Fibroblast of lung (primary cell): ENCODE results near the gene TUBD1. TPM values are rescaled to one million over a fixed set of nuclear protein-coding genes. Genes with fewer than 3 reads are reported as not detected.
"Not testable (repeated sequence)": the region's sequence is repeated elsewhere in the genome, so short reads cannot be mapped to it uniquely, and the experiment has no call there.

ENCODE experiments used
- DNase-seq, 2 donors: peaks; one replicate each; pipeline versions ENCODE4 v3.0.0 to v3.0.0-alpha.2; 2010; ENCODE audit warnings: low read depth in 2 of 2
- H2AFZ ChIP-seq: 2 replicates; pipeline ENCODE4 v1.5.1; 2012; ENCODE audit warnings: low read length, control low read depth, inconsistent platforms
- H3K27ac ChIP-seq: 2 replicates; pipeline ENCODE4 v1.5.1; 2011; ENCODE audit warnings: low read length, control low read depth; ENCODE audit not compliant: insufficient read depth
- H3K27me3 ChIP-seq: 2 replicates; pipeline ENCODE4 v1.5.1; 2011; ENCODE audit warnings: mild to moderate bottlenecking, low read length; ENCODE audit not compliant: control insufficient read depth, insufficient read depth
- H3K36me3 ChIP-seq: 2 replicates; pipeline ENCODE4 v1.5.1; 2011; ENCODE audit warnings: low read length; ENCODE audit not compliant: control insufficient read depth, insufficient read depth
- H3K4me1 ChIP-seq: 2 replicates; pipeline ENCODE4 v1.5.1; 2011; ENCODE audit warnings: low read length; ENCODE audit not compliant: control insufficient read depth, insufficient read depth; ENCODE audit errors: extremely low read depth
- H3K4me2 ChIP-seq: 2 replicates; pipeline ENCODE4 v1.5.1; 2011; ENCODE audit warnings: low read length, control low read depth; ENCODE audit not compliant: insufficient read depth; ENCODE audit errors: extremely low read depth
- H3K4me3 ChIP-seq, 4 experiments: fragments of 200-600 bp in 1 of 4; sonication (generic) in 1 of 4; replicated peaks in 1 of 4; 2 replicates each; pipeline ENCODE4 v1.5.1; 2011 to 2016; ENCODE audit warnings: low read length in 4 of 4, low read depth in 3 of 4, mild to moderate bottlenecking in 3 of 4, control low read depth in 2 of 4, inconsistent platforms in 1 of 4, mixed read lengths in 1 of 4; ENCODE audit not compliant: insufficient read depth in 1 of 4; ENCODE audit errors: control extremely low read depth in 1 of 4
- H3K79me2 ChIP-seq: 2 replicates; pipeline ENCODE4 v1.5.1; 2012; ENCODE audit warnings: mild to moderate bottlenecking, low read length, inconsistent platforms; ENCODE audit not compliant: control insufficient read depth, insufficient read depth
- H3K9ac ChIP-seq: 2 replicates; pipeline ENCODE4 v1.5.1; 2011; ENCODE audit warnings: mild to moderate bottlenecking, low read length, control low read depth; ENCODE audit not compliant: insufficient read depth
- H3K9me3 ChIP-seq: 2 replicates; pipeline ENCODE4 v1.5.1; 2012; ENCODE audit warnings: low read depth, low read length; ENCODE audit not compliant: control insufficient read depth, insufficient read depth
- H4K20me1 ChIP-seq: 2 replicates; pipeline ENCODE4 v1.5.1; 2011; ENCODE audit warnings: low read length; ENCODE audit not compliant: control insufficient read depth, insufficient read depth; ENCODE audit errors: extremely low read depth
- CTCF ChIP-seq, 2 donors: IDR thresholded peaks in 1 of 2; conservative IDR thresholded peaks in 1 of 2; 1 replicate in 1 of 2; 2 replicates in 1 of 2; pipeline ENCODE4 v1.5.1; 2011 to 2012; ENCODE audit warnings: low read length in 2 of 2, control low read depth in 1 of 2, inconsistent platforms in 1 of 2, low read depth in 1 of 2, mild to moderate bottlenecking in 1 of 2
- EZH2 ChIP-seq: IDR thresholded peaks from 2 replicates; pipeline ENCODE4 v1.5.1; 2012; ENCODE audit warnings: low read length, control low read depth, mild to moderate bottlenecking; ENCODE audit errors: missing control alignments
- polyA minus RNA-seq: library from RNA; depleted of rRNA, polyadenylated mRNA; stranded (reverse); fragments of >200 nt; gene quantifications from 2 replicates; pipeline ENCODE4 v1.2.3, GENCODE V29; 2011; ENCODE audit warnings: low replicate concordance
- polyA plus RNA-seq, 2 donors: library from polyadenylated mRNA; depleted of rRNA in 1 of 2; stranded (reverse) in 1 of 2; unstranded in 1 of 2; fragments of >200 nt; gene quantifications; 2 replicates each; pipeline ENCODE4 v1.2.1, GENCODE V29; 2011 to 2012; ENCODE audit warnings: missing spikeins in 1 of 2
- total RNA-seq: library from RNA; depleted of rRNA; stranded (reverse); fragments of >200 nt; gene quantifications from 2 replicates; pipeline ENCODE4 v1.2.1, GENCODE V29; 2014

Gene TUBD1
- total RNA-seq (4.6 and 5.6 TPM in 2 replicates), polyA plus RNA-seq (3.6 TPM in 2 replicates), polyA minus RNA-seq (0.75 TPM in 1 of 2 replicates, not detected in the other)
- polyA plus RNA-seq (2012): 2.5 and 3.0 TPM in 2 replicates

- H3K4me3 ChIP-seq: peak within 1 kb of the TSS; percentile 62 to 96 (median 80)
- H2AFZ ChIP-seq: peak within 1 kb of the TSS; percentile 71
- peak within 1 kb of the TSS; percentile 81 for H3K9ac ChIP-seq
- DNase-seq: peak in 1 of 2 donors; percentile 98
- no peaks in the 10 kb centered on the region for H3K9me3 ChIP-seq
- H4K20me1 ChIP-seq: no peaks in the 10 kb centered on the region
- H3K79me2 ChIP-seq: peaks cover 41% of the 10 kb centered on the region
- H3K36me3 ChIP-seq: no peaks in the 10 kb centered on the region
- peak within 1 kb of the TSS; percentile 70 for H3K27ac ChIP-seq
- no peak for TF ChIP-seq EZH2
- TF ChIP-seq CTCF (conservative IDR thresholded peaks at IDR 0.05 in 1 of 2, IDR thresholded peaks at IDR 0.05 in 1 of 2; ENCODE audit: low read depth in 1 of 2, low read length in 2 of 2): no peak
- H3K4me2 ChIP-seq: peak within 1 kb of the TSS; percentile 70
- peaks cover 6% of the 10 kb centered on the region for H3K4me1 ChIP-seq
- no peaks in the 10 kb centered on the region for H3K27me3 ChIP-seq
These were observed at the start of gene TUBD1, which contains the start of gene RPS6KB1 for GRCh38 chr17:59892924-59893675. TSS of gene TUBD1 (minus strand) at chr17:59892943. CDS start at chr17:59891002, 1,941 bp downstream. TSS of gene RPS6KB1 (plus strand) at chr17:59893121. CDS start at chr17:59893185, 64 bp downstream.

GRCh38 chr17:59941131-59941530 is 48.4 kb upstream of the TUBD1 start:
- no peak for DNase-seq
- Histone ChIP-seq H3K4me2 (no peak overlapping the region), H2AFZ (no peak overlapping the region), H3K9ac (no peak overlapping the region), H3K4me3 (no peak overlapping the region), H4K20me1 (no peaks in the 10 kb centered on the region), H3K79me2 (no peaks in the 10 kb centered on the region), H3K36me3 (no peaks in the 10 kb centered on the region), H3K27me3 (no peaks in the 10 kb centered on the region), H3K9me3 (no peaks in the 10 kb centered on the region), H3K4me1 (no peaks in the 10 kb centered on the region), H3K27ac (no peak overlapping the region)
- TF ChIP-seq EZH2 (no peak), CTCF (conservative IDR thresholded peaks at IDR 0.05 in 1 of 2, IDR thresholded peaks at IDR 0.05 in 1 of 2; ENCODE audit: low read depth in 1 of 2, low read length in 2 of 2) (no peak)

- H3K27me3 ChIP-seq, H3K9ac ChIP-seq, H3K4me3 ChIP-seq, H3K9me3 ChIP-seq, H2AFZ ChIP-seq, H3K4me1 ChIP-seq, H3K36me3 ChIP-seq, H3K27ac ChIP-seq, H4K20me1 ChIP-seq, DNase-seq, H3K79me2 ChIP-seq, H3K4me2 ChIP-seq: not testable (repeated sequence)
These were observed 48.0 kb upstream of the TUBD1 start for GRCh38 chr17:59940697-59941096.

- not testable (repeated sequence) for H3K27me3 ChIP-seq, H3K4me1 ChIP-seq, H3K27ac ChIP-seq, H3K4me3 ChIP-seq, H3K9ac ChIP-seq, H4K20me1 ChIP-seq, DNase-seq, H3K4me2 ChIP-seq, H3K79me2 ChIP-seq, H3K36me3 ChIP-seq, H2AFZ ChIP-seq, H3K9me3 ChIP-seq
These were observed 40.6 kb upstream of the TUBD1 start for GRCh38 chr17:59933317-59933716.

GRCh38 chr17:59930768-59931167 is 38.0 kb upstream of the TUBD1 start:
- H3K4me1 ChIP-seq, H3K27me3 ChIP-seq, H3K4me3 ChIP-seq, H4K20me1 ChIP-seq, H3K79me2 ChIP-seq, H2AFZ ChIP-seq, H3K9ac ChIP-seq, H3K27ac ChIP-seq, H3K9me3 ChIP-seq, H3K4me2 ChIP-seq, H3K36me3 ChIP-seq: not testable (repeated sequence)
- DNase-seq: peak; percentile 49 to 70
